Fibroblast of villous mesenchyme (primary cell): ENCODE measurements around the gene HERC3. TPM values are rescaled to one million over a fixed set of nuclear protein-coding genes. Genes with fewer than 3 reads are reported as not detected.

Experiments used
- DNase-seq: peaks from one replicate; pipeline ENCODE4 v3.0.0-alpha.2; 2010; ENCODE audit warnings: low read depth
- H3K4me3 ChIP-seq: 2 replicates; pipeline ENCODE4 v1.5.1; 2011; ENCODE audit warnings: low read depth, mild to moderate bottlenecking, low read length
- total RNA-seq: library from RNA; depleted of rRNA; stranded (reverse); fragments of >200 nt; gene quantifications from 2 replicates; pipeline ENCODE4 v1.2.3, GENCODE V29; 2012
- TF ChIP-seq, protein P1 (sequence below): IDR thresholded peaks from 2 replicates; pipeline ENCODE4 v1.5.1; 2012; ENCODE audit warnings: low read depth, mild to moderate bottlenecking, low read length; ENCODE audit not compliant: insufficient read depth

The HERC3 gene
- total RNA-seq, 1 donor = 28.5 TPM

DNA sequence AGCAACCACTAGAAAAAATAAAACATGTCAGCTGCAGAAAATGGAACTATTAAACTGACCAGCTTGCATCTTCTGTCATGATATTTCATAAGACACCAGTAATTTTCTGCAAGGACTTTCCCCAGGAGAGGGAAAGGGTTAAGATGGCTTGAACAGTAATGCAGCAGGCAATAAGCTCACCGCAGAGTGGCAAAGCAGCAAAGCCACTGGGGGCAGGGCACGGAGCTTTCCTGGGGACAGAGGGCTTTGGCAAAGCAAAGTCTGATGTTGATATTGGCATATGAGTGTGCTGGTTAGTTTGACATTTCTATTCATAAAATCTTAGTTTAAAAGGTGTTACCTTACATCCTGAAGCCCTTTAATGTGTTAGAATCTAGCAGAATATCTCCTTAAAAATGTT is 160.5 kb downstream of the HERC3 start:
- no peak overlapping the region for H3K4me3 ChIP-seq
- DNase-seq = no peak
- TF ChIP-seq, protein P1, sequence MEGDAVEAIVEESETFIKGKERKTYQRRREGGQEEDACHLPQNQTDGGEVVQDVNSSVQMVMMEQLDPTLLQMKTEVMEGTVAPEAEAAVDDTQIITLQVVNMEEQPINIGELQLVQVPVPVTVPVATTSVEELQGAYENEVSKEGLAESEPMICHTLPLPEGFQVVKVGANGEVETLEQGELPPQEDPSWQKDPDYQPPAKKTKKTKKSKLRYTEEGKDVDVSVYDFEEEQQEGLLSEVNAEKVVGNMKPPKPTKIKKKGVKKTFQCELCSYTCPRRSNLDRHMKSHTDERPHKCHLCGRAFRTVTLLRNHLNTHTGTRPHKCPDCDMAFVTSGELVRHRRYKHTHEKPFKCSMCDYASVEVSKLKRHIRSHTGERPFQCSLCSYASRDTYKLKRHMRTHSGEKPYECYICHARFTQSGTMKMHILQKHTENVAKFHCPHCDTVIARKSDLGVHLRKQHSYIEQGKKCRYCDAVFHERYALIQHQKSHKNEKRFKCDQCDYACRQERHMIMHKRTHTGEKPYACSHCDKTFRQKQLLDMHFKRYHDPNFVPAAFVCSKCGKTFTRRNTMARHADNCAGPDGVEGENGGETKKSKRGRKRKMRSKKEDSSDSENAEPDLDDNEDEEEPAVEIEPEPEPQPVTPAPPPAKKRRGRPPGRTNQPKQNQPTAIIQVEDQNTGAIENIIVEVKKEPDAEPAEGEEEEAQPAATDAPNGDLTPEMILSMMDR = no peak

DNA sequence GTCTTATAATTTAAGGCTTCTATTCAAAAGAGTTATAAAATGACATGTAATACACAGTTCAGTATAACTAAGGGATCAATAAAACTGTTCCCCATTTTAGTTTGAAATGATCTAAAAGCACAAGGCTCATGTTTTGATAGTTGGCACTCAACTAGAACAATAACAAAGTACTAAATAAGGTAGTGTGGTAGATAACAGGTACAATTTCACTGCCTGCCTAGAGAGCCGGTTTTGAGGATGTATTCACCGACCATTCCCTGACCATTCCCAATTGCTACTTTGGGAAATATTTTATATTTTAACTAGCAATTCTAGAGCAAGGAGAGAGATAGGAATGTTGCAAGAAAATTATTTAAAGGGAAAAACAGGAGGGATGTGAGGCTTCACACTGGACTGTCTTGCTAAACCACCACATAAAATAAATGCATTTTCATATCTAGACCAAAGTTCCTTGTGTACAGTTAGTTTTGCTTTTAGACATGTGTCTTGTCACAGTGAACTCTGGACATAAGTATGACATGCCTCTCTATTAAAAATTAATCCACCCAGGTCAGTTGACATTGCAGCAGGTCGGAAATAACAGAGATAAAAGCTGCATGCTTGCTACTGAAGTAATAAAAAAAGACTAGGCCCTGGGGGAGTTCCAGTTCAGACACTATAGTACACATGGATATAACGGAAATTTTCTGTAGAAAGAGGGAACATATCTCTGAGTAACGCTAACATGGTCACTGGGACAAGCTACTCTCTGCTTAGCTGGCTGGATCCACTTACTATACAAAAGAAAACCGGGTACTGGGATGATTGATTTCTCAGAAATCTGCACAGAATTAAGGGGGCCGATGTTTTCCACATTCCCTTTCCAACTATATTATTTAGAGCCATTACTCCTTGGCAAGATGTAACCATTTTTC is 161.6 kb downstream of the HERC3 start:
- no peak overlapping the region for H3K4me3 ChIP-seq
- DNase-seq = no peak
- TF ChIP-seq, protein P1 = no peak

DNA sequence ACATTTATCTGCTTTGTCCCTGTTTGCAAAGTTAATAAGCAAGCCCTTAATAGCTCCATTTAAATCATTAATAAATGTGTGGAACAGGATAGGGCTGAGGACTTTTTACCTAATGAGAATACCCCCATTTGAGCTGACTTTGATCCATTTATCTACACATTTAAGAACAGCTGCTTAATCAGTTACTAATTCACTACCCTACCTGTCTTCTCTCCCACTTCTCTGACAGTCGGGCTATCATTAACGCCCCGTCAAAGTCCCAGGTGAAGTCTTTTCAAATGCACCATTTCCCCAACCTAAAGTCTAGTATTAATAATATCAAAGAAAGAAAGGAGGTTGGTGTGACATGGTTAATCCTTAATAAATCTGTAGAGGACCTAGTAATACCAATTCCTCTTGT is 162.5 kb downstream of the HERC3 start:
- H3K4me3 ChIP-seq = no peak overlapping the region
- TF ChIP-seq, protein P1 = no peak
- no peak for DNase-seq

DNA sequence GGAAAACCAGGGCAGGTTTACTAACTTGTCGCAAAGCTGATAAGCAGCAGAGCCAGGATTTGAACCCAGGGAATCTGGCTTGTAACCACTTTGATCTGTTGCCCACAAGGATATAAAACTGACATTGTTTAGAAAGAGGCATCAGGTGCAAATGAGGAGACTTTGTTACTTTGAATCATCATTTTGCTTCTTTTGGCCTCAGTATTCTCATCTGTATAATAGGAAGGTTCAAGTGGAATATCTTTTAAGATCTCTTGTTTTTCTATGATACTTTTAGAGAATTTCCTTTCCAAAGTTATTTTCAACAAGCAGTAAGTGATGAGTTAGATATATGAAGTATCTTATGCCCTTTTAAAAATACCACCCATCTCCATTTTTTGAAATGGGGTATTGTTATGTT is 163.2 kb downstream of the HERC3 start:
- no peak overlapping the region for H3K4me3 ChIP-seq
- TF ChIP-seq, protein P1 = no peak
- no peak for DNase-seq

DNA sequence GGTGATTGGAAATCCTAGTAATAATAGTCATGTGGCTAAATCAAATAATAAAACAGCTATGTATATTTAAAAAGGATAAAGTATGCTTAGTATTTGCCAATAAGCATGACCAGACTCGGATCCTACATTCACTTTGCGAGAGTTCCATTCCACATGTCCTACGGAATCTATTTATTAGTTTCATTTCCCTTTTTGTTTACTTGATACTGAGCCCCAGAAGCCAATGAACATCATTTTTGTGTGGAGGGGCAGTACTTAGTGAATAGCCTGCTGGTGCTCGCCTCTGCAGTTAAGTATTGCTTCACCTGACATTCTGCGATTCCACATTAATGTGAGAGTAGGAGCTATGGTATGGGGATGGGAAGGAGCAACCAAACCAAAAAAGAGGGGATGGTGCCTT is 163.9 kb downstream of the HERC3 start:
- peak; percentile 48 for DNase-seq
- no peak overlapping the region for H3K4me3 ChIP-seq
- TF ChIP-seq, protein P1 = no peak

DNA sequence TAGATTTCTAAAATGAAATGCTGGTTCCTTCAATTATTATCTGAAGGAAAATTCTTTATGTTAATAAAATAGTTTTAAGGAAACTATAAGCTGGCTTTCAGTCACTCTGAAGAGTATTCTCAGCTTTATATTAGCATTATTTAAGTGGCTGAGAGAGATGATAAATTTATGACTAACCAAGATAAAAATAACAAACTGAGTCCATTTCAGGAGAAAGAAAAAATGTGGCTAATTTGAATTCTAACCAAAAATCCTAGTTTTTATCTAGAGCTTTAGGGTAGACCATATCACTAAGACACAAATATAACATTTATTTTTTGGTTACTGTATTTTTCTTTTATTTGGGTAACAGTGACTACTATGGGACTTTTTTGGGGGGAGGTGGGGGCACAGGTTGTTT is 164.8 kb downstream of the HERC3 start:
- TF ChIP-seq, protein P1 = no peak
- no peak for DNase-seq
- no peak overlapping the region for H3K4me3 ChIP-seq
